Brain microvascular endothelial cell (primary cell): ENCODE measurements around the gene CHRNG.

Experiments used
- DNase-seq: peaks from one replicate; pipeline ENCODE4 v3.0.0-alpha.2; 2020
- H3K27ac ChIP-seq: fragments of 250-450 bp; sonication (Bioruptor Pico); 2 replicates; pipeline ENCODE4 v1.5.1; 2020; ENCODE audit warnings: mild to moderate bottlenecking, moderate library complexity
- H3K27me3 ChIP-seq: fragments of 250-450 bp; sonication (Bioruptor Pico); replicated peaks from 2 replicates; pipeline ENCODE4 v1.5.1; 2020; ENCODE audit warnings: mild to moderate bottlenecking
- H3K36me3 ChIP-seq: fragments of 250-450 bp; sonication (Bioruptor Pico); replicated peaks from 2 replicates; pipeline ENCODE4 v1.5.1; 2020; ENCODE audit warnings: mild to moderate bottlenecking
- H3K4me3 ChIP-seq: 2 replicates; pipeline ENCODE4 v1.5.1; 2011; ENCODE audit warnings: low read depth, mild to moderate bottlenecking, control low read depth, low read length, moderate library complexity
- CTCF ChIP-seq: IDR thresholded peaks from 2 replicates; pipeline ENCODE4 v1.5.1; 2011; ENCODE audit warnings: low read depth, mild to moderate bottlenecking, moderate library complexity, low read length, control low read depth, inconsistent platforms; ENCODE audit errors: missing control alignments
- in situ Hi-C: cut with HindIII; loops from 2 replicates; pipeline ENCODE4 v1.10.0; 2017; ENCODE audit warnings: low sequenced_read_pairs, low pct_ligation_motif_present

The CHRNG gene, protein sequence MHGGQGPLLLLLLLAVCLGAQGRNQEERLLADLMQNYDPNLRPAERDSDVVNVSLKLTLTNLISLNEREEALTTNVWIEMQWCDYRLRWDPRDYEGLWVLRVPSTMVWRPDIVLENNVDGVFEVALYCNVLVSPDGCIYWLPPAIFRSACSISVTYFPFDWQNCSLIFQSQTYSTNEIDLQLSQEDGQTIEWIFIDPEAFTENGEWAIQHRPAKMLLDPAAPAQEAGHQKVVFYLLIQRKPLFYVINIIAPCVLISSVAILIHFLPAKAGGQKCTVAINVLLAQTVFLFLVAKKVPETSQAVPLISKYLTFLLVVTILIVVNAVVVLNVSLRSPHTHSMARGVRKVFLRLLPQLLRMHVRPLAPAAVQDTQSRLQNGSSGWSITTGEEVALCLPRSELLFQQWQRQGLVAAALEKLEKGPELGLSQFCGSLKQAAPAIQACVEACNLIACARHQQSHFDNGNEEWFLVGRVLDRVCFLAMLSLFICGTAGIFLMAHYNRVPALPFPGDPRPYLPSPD

GRCh38 chr2:232539298-232540231, at the start of gene CHRNG:
Gene CHRNG, plus strand, starts transcription at chr2:232539692. Its CDS starts 56 bp downstream, at chr2:232539748.
- TF ChIP-seq CTCF: no peak
- in situ Hi-C loops: no loop called here
- Histone ChIP-seq H3K27ac (no peak within 1 kb of the TSS), H3K36me3 (no peaks in the 10 kb centered on the region), H3K4me3 (no peak within 1 kb of the TSS), H3K27me3 (no peaks in the 10 kb centered on the region)
- no peak for DNase-seq

- Histone ChIP-seq H3K36me3 (no peaks in the 10 kb centered on the region), H3K4me3 (no peak overlapping the region), H3K27me3 (peaks cover 43% of the 10 kb centered on the region), H3K27ac (no peak overlapping the region)
- in situ Hi-C loops: no loop called here
- no peak for TF ChIP-seq CTCF
- DNase-seq: no peak
Measured at GRCh38 chr2:232490221-232491138, 49.0 kb upstream of the CHRNG start.

- Histone ChIP-seq H3K27me3 (peaks cover 35% of the 10 kb centered on the region), H3K36me3 (no peaks in the 10 kb centered on the region), H3K27ac (no peak overlapping the region), H3K4me3 (no peak overlapping the region)
- no peak for TF ChIP-seq CTCF
- DNase-seq: no peak
- in situ Hi-C loops: no loop called here
Measured at GRCh38 chr2:232491139-232491780, 48.2 kb upstream of the CHRNG start.

GRCh38 chr2:232492236-232492848, 47.1 kb upstream of the CHRNG start:
- no peak for DNase-seq
- Histone ChIP-seq H3K27ac (no peak overlapping the region), H3K27me3 (peaks cover 24% of the 10 kb centered on the region), H3K36me3 (no peaks in the 10 kb centered on the region), H3K4me3 (no peak overlapping the region)
- no peak for TF ChIP-seq CTCF
- in situ Hi-C loops: no loop called here
